ENCODE data around the gene AK1. TPM values are rescaled to one million over a fixed set of nuclear protein-coding genes. Genes with fewer than 3 reads are reported as not detected.

Gene AK1
- total and polyA plus RNA-seq, 2 of the 13 experiments (the other 11 are each of a cell fraction or from before 2014, with no cell fraction given) = 19.1 to 32.8 TPM

- TF ChIP-seq ZNF639 (CRISPR knock-in tag; conservative IDR thresholded peaks at IDR 0.05) = no peak
- no peak for TF ChIP-seq CREBL2 (CRISPR knock-in tag; IDR thresholded peaks at IDR 0.05; ENCODE audit: borderline replicate concordance)
- TF ChIP-seq ZNF580 (CRISPR knock-in tag; IDR thresholded peaks at IDR 0.05; ENCODE audit: borderline replicate concordance, low read depth) = no peak; the same call in 1 of the 2 replicates
- TF ChIP-seq SRSF9 (IDR thresholded peaks at IDR 0.05; ENCODE audit: borderline replicate concordance, insufficient read depth, low read depth, low read length, poor library complexity, severe bottlenecking) = no peak
- TF ChIP-seq PCBP2 (optimal IDR thresholded peaks at IDR 0.05; ENCODE audit: low read depth, low read length, poor library complexity, severe bottlenecking) = no peak
- TF ChIP-seq ZNF543 (CRISPR knock-in tag; IDR thresholded peaks at IDR 0.05) = peak; percentile 57; the same call in 1 of the 2 replicates
- TF ChIP-seq ZNF777 (CRISPR knock-in tag; IDR thresholded peaks at IDR 0.05) = peak; percentile 60; the same call in 1 of the 2 replicates
- no peak for TF ChIP-seq ZNF253 (CRISPR knock-in tag; IDR thresholded peaks at IDR 0.05; ENCODE audit: borderline replicate concordance)
- no peak for TF ChIP-seq HNRNPUL1 (IDR thresholded peaks at IDR 0.05; ENCODE audit: low read depth, low read length)
- no peak for TF ChIP-seq ZNF577 (CRISPR knock-in tag; IDR thresholded peaks at IDR 0.05; ENCODE audit: borderline replicate concordance, low read depth)
- no peak for TF ChIP-seq ZNF512B (CRISPR knock-in tag; IDR thresholded peaks at IDR 0.05; ENCODE audit: borderline replicate concordance)
- no peak for TF ChIP-seq ZNF510 (CRISPR knock-in tag; IDR thresholded peaks at IDR 0.05; ENCODE audit: low read depth)
- TF ChIP-seq RBM39 (IDR thresholded peaks at IDR 0.05; ENCODE audit: low read depth, low read length, poor library complexity, severe bottlenecking) = peak; percentile 65
- peak; percentile 51; the same call in 1 of the 2 replicates for TF ChIP-seq ZNF768 (CRISPR knock-in tag; IDR thresholded peaks at IDR 0.05)
- peak; percentile 64 for TF ChIP-seq HNRNPLL (IDR thresholded peaks at IDR 0.05; ENCODE audit: low read depth, low read length, poor library complexity, severe bottlenecking)
- TF ChIP-seq ZNF34 (CRISPR knock-in tag; IDR thresholded peaks at IDR 0.05; ENCODE audit: borderline replicate concordance) = no peak
- no peak for TF ChIP-seq SIN3A (IDR thresholded peaks at IDR 0.05; ENCODE audit: borderline replicate concordance, low read depth, low read length)
- no peak for TF ChIP-seq SIN3B (IDR thresholded peaks at IDR 0.05; ENCODE audit: low read length)
- no peak for TF ChIP-seq DNMT1 (CRISPR knock-in tag; IDR thresholded peaks at IDR 0.05)
- no peak for TF ChIP-seq MEF2D (CRISPR knock-in tag; IDR thresholded peaks at IDR 0.05)
- no peak for TF ChIP-seq ZSCAN31 (CRISPR knock-in tag; IDR thresholded peaks at IDR 0.05; ENCODE audit: low read depth)
- TF ChIP-seq ISX (CRISPR knock-in tag; conservative IDR thresholded peaks at IDR 0.05) = no peak
- no peak for TF ChIP-seq FOXC1 (CRISPR knock-in tag; IDR thresholded peaks at IDR 0.05; ENCODE audit: borderline replicate concordance)
- TF ChIP-seq ATF1 (CRISPR knock-in tag; IDR thresholded peaks at IDR 0.05) = no peak
- peak; percentile 36; the same call in 1 of the 2 replicates for TF ChIP-seq ZNF317 (CRISPR knock-in tag; IDR thresholded peaks at IDR 0.05)
- no peak for TF ChIP-seq ZNF788 (CRISPR knock-in tag; IDR thresholded peaks at IDR 0.05; ENCODE audit: borderline replicate concordance)
Observed at GRCh38 chr9:127828262-127829031, 49.0 kb downstream of the AK1 start (continued).

Measured in HepG2 (cell line).